ENCODE measurements around the gene YIPF5.
A peak's percentile ranks its signal among the peaks of the same experiment; 100 is the strongest.

The YIPF5 gene

DNA sequence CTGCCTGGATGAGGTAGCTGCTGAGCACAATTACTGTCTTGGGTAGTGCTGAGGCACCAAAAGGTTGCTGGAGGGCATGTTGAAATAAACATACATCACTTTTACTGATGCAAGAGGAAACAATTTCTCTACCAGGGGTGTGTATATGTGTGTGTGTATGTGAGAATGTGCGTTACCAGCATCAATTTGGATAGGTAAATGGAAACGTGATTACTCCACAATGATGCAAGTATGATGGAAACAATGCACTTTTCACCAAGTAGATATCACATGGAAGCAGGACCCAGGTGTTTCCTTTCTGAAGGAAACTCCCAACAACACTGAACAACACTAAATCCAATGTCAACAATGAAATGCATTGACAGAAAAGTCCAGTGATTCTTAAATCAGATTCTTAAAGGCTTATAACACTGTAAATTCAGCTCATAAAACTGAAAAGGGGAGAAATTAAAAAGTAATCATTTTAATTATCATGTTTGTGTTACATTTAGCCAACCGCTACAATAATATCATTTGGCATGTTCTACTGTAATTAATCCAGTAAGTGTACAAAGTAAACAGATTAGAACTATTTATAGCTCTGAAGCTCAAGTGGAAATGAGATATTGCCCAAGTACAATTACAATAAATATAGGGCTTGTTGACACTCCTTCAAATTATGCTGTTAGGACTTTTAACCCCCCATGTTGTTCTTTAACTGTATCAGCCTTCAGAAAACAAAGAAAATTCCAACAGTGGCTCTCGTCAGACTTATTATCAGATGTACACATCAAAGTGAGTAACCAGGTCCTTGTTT, 25.3 kb downstream of the YIPF5 start:
- Mint-ChIP-seq H3K4me3 (no peak overlapping the region), H3K9me3 (no peaks in the 10 kb centered on the region), H3K4me1 (peaks cover 8% of the 10 kb centered on the region), H3K27ac (no peak overlapping the region), H3K36me3 (no peaks in the 10 kb centered on the region)
- DNase-seq (ENCODE audit: low spot score in 2 of 2) (no peak), ATAC-seq (no peak)

DNA sequence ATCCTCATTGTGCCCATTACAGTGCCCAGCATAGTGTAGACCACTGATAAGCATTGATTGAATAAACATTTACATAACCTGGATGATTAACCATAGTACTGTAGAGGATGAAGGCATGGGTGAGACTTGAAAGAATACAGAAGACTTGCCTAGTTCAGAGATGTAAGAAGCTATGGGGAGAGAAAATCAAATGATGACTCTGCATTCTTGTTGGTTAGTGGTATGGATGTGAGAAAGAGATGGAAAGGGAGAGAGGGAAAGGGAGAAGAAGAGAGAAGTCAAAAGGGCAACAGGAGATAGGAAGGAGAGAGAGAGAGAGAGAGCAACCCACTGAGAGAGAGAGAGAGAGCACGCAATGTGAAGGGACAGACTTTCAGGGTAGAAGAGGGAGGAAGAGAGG, 26.8 kb downstream of the YIPF5 start:
- no peaks in the 10 kb centered on the region for H3K36me3 Mint-ChIP-seq
- DNase-seq (ENCODE audit: low spot score in 2 of 2) (no peak), ATAC-seq (no peak)
- no peaks in the 10 kb centered on the region for H3K9me3 Mint-ChIP-seq
- H3K4me3 Mint-ChIP-seq = no peak overlapping the region
- no peak overlapping the region for H3K27ac Mint-ChIP-seq
- peaks cover 8% of the 10 kb centered on the region for H3K4me1 Mint-ChIP-seq

GRCh38 chr5:144142824-144143162, 27.7 kb downstream of the YIPF5 start:
- DNase-seq (ENCODE audit: low spot score in 2 of 2) (no peak), ATAC-seq (no peak)
- H3K36me3 Mint-ChIP-seq = no peaks in the 10 kb centered on the region
- peak overlapping the region; percentile 35 for H3K27ac Mint-ChIP-seq
- no peak overlapping the region for H3K4me3 Mint-ChIP-seq
- no peaks in the 10 kb centered on the region for H3K9me3 Mint-ChIP-seq
- peaks cover 8% of the 10 kb centered on the region for H3K4me1 Mint-ChIP-seq

- Mint-ChIP-seq H3K27ac (peak overlapping the region; percentile 35), H3K4me1 (peaks cover 8% of the 10 kb centered on the region), H3K36me3 (no peaks in the 10 kb centered on the region), H3K4me3 (no peak overlapping the region), H3K9me3 (no peaks in the 10 kb centered on the region)
- ATAC-seq (peak; percentile 78), DNase-seq (ENCODE audit: low spot score in 2 of 2) (no peak)
Observed at GRCh38 chr5:144142139-144142823, 28.2 kb downstream of the YIPF5 start.

GRCh38 chr5:144141585-144141984, 28.9 kb downstream of the YIPF5 start:
- H3K4me1 Mint-ChIP-seq = peaks cover 8% of the 10 kb centered on the region
- no peaks in the 10 kb centered on the region for H3K36me3 Mint-ChIP-seq
- no peak overlapping the region for H3K4me3 Mint-ChIP-seq
- DNase-seq (ENCODE audit: low spot score in 2 of 2) (no peak), ATAC-seq (no peak)
- peak overlapping the region; percentile 35 for H3K27ac Mint-ChIP-seq
- no peaks in the 10 kb centered on the region for H3K9me3 Mint-ChIP-seq

- ATAC-seq = no peak
- DNase-seq (ENCODE audit: low spot score in 2 of 2) = no peak
Observed at GRCh38 chr5:144139586-144139985, 30.9 kb downstream of the YIPF5 start.

DNA sequence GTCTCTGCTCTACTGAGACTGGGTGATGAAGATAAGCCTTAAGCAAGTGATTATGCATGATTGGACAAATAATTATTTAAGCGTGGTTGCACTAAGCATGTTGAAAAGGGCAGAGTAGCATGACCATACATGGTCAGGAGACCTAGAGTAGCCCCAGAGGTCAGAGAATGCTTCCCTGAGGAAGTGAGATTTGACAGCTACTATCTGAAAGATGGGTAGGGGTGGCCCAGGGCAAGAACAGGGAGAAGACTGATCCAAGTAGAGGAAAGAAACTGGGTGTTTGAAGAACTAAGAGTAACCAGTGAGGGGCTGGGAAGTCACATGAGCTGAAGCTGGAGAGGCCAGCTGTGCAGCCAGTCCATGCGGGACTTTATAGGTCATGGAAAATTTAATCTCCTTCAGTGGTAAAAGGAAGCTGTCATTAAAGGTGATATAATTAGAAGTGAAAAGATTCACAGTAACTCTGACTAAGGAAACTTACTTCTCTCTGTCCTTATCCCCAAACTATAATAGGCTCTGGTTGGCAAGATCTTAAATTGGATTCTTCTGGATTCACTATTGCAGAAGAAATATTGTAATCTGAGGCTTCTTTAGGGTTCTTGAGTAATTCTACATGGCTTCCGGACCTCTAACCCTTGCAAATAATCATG, 35.2 kb downstream of the YIPF5 start:
- ATAC-seq (no peak), DNase-seq (ENCODE audit: low spot score in 2 of 2) (no peak)
- H3K27ac Mint-ChIP-seq = no peak overlapping the region
- no peak overlapping the region for H3K4me3 Mint-ChIP-seq
- no peaks in the 10 kb centered on the region for H3K9me3 Mint-ChIP-seq
- no peaks in the 10 kb centered on the region for H3K4me1 Mint-ChIP-seq
- no peaks in the 10 kb centered on the region for H3K36me3 Mint-ChIP-seq

More at GRCh38 chr5:144139586-144139985, 30.9 kb downstream of the YIPF5 start:
- peaks cover 8% of the 10 kb centered on the region for H3K4me1 Mint-ChIP-seq
- no peaks in the 10 kb centered on the region for H3K36me3 Mint-ChIP-seq
- H3K4me3 Mint-ChIP-seq = no peak overlapping the region
- no peak overlapping the region for H3K27ac Mint-ChIP-seq
- H3K9me3 Mint-ChIP-seq = no peaks in the 10 kb centered on the region

- H3K4me3 Mint-ChIP-seq = no peak overlapping the region
- no peak for DNase-seq (ENCODE audit: low spot score in 2 of 2)
- H3K9me3 Mint-ChIP-seq = no peaks in the 10 kb centered on the region
- H3K4me1 Mint-ChIP-seq = no peaks in the 10 kb centered on the region
- no peaks in the 10 kb centered on the region for H3K36me3 Mint-ChIP-seq
- no peak for ATAC-seq
- H3K27ac Mint-ChIP-seq = no peak overlapping the region
Observed at GRCh38 chr5:144134194-144134826, 36.1 kb downstream of the YIPF5 start.

- Mint-ChIP-seq H3K36me3 (no peaks in the 10 kb centered on the region), H3K4me3 (no peak overlapping the region), H3K27ac (no peak overlapping the region), H3K4me1 (no peaks in the 10 kb centered on the region), H3K9me3 (no peaks in the 10 kb centered on the region)
- DNase-seq (ENCODE audit: low spot score in 2 of 2) (no peak), ATAC-seq (no peak)
Observed at GRCh38 chr5:144133050-144133633, 37.3 kb downstream of the YIPF5 start.

DNA sequence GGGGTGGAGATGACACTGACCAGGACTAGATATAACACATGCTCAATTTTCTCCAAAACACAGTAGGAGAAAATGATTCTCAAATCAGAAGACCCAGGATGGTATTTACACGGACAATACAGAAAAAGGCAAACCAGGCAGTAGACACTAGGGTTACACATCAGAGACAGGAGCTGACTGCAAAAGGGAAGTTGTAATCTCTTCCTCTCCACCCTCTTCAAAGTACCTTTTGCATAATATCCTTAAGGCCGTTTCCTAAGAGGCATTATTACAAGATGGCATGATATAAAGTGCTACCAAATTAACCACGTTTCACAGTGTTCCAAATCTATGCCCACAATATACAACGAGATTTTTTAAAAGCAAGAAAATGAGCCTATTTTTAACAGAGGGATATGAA, 39.2 kb downstream of the YIPF5 start:
- DNase-seq (ENCODE audit: low spot score in 2 of 2) = no peak
- no peaks in the 10 kb centered on the region for H3K4me1 Mint-ChIP-seq
- H3K4me3 Mint-ChIP-seq = no peak overlapping the region
- ATAC-seq = no peak
- H3K36me3 Mint-ChIP-seq = no peaks in the 10 kb centered on the region
- no peak overlapping the region for H3K27ac Mint-ChIP-seq
- H3K9me3 Mint-ChIP-seq = no peaks in the 10 kb centered on the region

GRCh38 chr5:144130306-144130705, 40.2 kb downstream of the YIPF5 start:
- no peaks in the 10 kb centered on the region for H3K4me1 Mint-ChIP-seq

DNA sequence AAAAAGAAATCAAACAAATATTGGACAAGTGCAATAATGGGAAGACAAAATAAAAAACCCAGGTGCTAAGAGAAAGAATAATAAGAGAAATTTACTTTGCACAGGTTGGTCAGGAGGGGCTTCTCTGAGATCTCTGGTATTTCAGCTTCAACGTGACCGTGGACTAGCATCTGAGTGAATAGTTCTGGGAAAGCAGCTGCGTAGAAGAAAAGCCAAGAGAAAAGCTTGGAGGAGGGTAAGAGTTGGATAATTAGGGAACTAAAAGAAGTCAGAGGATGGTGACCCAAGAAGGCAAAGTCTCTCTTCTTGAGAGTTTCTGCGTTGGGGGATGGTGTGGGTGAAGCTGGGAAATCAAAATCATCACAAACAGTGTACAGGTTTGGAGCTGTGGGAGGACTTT, 41.6 kb downstream of the YIPF5 start:
- ATAC-seq (no peak), DNase-seq (ENCODE audit: low spot score in 2 of 2) (no peak)
- Mint-ChIP-seq H3K4me1 (no peaks in the 10 kb centered on the region), H3K4me3 (no peak overlapping the region), H3K36me3 (no peaks in the 10 kb centered on the region), H3K9me3 (no peaks in the 10 kb centered on the region), H3K27ac (no peak overlapping the region)

More at GRCh38 chr5:144130306-144130705, 40.2 kb downstream of the YIPF5 start:
- ATAC-seq (no peak), DNase-seq (ENCODE audit: low spot score in 2 of 2) (no peak)
- no peaks in the 10 kb centered on the region for H3K9me3 Mint-ChIP-seq
- no peaks in the 10 kb centered on the region for H3K36me3 Mint-ChIP-seq
- H3K27ac Mint-ChIP-seq = no peak overlapping the region
- no peak overlapping the region for H3K4me3 Mint-ChIP-seq

DNA sequence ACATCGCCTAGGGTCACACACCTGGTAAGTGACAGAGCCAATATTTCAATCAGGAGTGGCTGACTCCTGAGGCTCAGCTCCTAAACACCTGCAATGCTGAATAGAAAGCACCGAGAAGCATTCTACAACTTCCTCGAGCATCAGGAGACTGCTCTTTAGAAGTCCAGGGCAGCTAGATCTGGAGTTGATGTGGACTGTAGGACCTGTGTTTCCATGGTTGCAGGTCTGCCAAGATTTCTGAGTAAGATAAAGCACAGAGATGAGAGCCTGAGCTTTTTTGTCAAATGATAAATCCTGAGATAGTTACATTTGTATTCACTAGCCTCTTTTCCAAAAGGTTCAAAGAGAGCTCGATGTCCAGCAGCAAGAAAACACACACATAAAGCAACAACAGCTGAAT, 43.8 kb downstream of the YIPF5 start:
- H3K4me1 Mint-ChIP-seq = no peaks in the 10 kb centered on the region

GRCh38 chr5:144125163-144125726, 45.2 kb downstream of the YIPF5 start:
- Mint-ChIP-seq H3K4me1 (no peaks in the 10 kb centered on the region), H3K36me3 (no peaks in the 10 kb centered on the region), H3K9me3 (peaks cover under 1% of the 10 kb centered on the region), H3K4me3 (no peak overlapping the region), H3K27ac (no peak overlapping the region)
- ATAC-seq = no peak
- no peak for DNase-seq (ENCODE audit: low spot score in 2 of 2)

More for the DNA sequence above, 43.8 kb downstream of the YIPF5 start:
- Mint-ChIP-seq H3K4me3 (no peak overlapping the region), H3K36me3 (no peaks in the 10 kb centered on the region), H3K27ac (no peak overlapping the region), H3K9me3 (no peaks in the 10 kb centered on the region)
- ATAC-seq (no peak), DNase-seq (ENCODE audit: low spot score in 2 of 2) (no peak)

- Mint-ChIP-seq H3K27ac (no peak overlapping the region), H3K4me1 (no peaks in the 10 kb centered on the region), H3K4me3 (no peak overlapping the region), H3K36me3 (no peaks in the 10 kb centered on the region), H3K9me3 (peaks cover 3% of the 10 kb centered on the region)
- DNase-seq (ENCODE audit: low spot score in 2 of 2) (no peak), ATAC-seq (no peak)
Observed at GRCh38 chr5:144122641-144123040, 47.8 kb downstream of the YIPF5 start.
